ENCODE measurements around the gene HNRNPR.
"Not testable (repeated sequence)": the region's sequence is repeated elsewhere in the genome, so short reads cannot be mapped to it uniquely, and the experiment has no call there.

HNRNPR gene

GRCh38 chr1:23344111-23344986, at the start of gene HNRNPR:
Gene HNRNPR (minus strand): TSS chr1:23344284. CDS start chr1:23341008, 3,276 bp downstream.
- DNase-seq: peak; percentile 99

- DNase-seq: no peak
Measured at GRCh38 chr1:23393706-23394105, 49.6 kb upstream of the HNRNPR start.

- no peak for DNase-seq
Measured at GRCh38 chr1:23392125-23392855, 48.2 kb upstream of the HNRNPR start.

GRCh38 chr1:23389837-23390321, 45.8 kb upstream of the HNRNPR start:
- DNase-seq: no peak

- DNase-seq: no peak
Measured at GRCh38 chr1:23387494-23387893, 43.4 kb upstream of the HNRNPR start.

DNA sequence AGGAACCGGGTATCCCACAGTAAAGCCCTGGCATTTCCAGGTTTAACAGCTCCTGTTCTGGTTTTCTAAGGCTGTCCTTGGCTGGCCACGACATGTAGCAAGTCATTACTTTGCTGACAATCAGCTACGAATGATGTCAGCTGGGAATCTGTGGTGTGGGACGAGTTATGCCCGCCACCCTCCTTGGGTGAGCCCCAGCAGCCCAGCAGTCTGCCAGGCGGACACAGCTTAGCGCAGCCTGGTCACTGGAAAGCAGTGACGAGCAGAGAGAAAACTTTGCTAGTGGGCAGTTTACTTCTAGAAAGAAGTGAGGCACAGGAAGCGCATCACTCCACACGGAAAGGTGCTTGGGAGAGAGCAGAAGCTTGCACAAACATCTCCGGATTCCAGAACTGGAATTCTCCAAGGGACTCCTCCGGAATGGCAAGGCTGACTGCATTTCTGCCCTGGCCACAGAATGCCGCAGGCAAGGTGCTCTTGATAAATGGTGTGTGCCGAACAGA, 41.1 kb upstream of the HNRNPR start:
- no peak for DNase-seq

DNA sequence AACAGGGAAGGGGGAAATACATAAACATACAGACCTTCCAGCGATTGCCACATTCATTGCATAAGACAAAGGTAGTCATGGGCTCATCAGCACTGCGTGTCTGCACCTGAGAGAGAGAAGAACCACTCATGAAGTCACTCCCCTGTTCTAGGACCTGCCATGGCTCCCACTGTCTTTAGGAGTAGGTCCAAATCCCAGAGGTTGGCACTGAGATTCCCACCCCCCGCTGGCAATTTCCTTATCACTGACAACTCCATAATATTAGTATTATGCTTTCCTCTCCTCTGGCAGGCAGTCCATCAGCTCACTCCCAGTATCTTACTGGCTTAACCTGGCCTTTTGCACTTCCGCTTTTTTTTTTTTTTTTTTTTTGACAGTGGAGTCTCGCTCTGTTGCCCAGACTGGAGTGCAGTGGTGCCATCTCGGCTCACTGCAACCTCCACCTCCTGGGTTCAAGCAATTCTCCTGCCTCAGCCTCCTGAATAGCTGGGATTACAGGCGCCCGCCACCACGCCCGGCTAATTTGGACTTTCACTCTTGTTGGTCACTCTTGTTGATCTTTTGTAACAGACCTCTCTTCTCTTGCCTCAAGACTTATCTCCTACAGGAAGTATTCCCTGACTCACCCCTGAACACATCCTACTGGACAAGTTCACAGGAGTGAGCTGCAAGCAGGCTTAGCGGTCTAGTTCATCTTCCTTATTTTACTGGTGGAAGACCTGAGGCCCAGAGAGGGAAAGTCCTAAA, 40.4 kb upstream of the HNRNPR start:
- DNase-seq: no peak

GRCh38 chr1:23383577-23384311, 39.7 kb upstream of the HNRNPR start:
- no peak for DNase-seq

DNA sequence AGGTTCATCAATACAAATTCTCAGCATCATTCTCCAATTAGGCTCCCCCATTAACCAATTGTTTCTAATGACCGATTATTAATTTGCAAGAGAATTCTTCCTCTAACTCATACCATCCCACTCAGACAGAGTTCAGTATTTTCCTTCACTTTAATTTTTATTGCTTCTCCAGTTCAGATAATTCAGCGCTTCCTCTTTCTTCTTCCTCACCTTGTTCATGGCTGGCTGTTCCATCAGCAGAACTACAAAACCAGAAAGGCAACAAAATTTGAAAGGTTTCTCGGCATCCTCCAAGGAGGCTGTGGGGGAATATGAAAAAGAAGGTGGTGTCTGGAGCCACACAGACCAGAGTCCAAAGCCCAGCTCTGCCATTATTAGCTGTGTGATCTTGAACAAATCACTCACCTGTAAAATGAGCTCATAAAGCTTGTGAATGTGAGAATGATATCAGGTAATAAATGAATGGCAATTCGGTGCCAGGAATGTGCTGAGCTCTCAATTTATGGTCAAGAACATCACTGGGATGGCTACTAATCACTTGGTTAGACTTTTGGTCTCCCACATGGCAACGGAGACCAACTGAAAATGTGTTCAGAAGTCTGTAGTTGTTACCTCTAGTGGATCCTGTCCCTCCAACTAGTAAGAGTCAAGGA, 37.3 kb upstream of the HNRNPR start:
- DNase-seq: no peak

GRCh38 chr1:23380719-23381118, 36.6 kb upstream of the HNRNPR start:
- no peak for DNase-seq

- DNase-seq: not testable (repeated sequence)
Measured at GRCh38 chr1:23380236-23380635, 36.2 kb upstream of the HNRNPR start.

DNA sequence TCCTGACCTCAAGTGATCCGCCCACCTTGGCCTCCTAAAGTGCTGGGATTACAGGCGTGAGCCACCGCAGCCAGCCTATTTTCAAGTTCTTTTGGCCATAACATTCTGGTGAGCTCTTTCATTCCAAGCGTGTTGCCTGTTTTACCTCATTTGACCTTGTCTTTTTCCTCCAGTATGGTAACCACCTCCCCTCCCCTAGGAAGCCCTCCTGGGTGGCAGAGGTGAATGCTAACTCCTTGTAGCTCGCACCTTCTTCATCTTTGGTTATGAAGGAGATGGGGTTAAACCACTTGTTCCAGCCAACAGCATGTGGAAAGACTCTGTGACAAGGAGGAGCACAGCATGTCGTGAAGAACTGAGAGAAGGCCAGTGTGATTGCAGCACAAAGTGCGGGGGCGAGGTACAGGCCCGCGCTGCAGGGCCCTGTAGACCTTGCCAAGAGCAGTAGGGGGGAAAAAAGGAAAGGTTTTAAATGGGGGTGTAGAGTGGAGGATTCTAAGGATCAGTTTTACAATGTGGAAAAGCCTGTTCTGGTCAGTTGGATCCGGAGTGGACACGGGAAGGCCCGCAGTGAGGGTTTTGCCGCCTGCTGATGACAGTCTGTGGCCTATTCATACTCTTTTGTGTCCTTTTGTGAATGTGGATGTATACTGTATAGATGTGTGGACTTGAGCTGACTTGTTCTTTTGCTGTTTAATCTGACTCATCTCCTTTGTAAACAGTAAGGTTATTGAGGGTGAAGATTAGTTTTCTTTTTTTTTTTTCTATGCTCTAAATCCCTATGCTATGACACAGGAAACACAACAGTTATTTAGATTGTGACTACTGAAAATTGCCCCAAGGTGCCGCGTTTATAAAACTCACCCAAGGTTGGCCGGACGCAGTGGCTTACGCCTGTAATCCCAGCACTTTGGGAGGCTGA, 33.1 kb upstream of the HNRNPR start:
- DNase-seq: no peak

- not testable (repeated sequence) for DNase-seq
Measured at GRCh38 chr1:23374079-23374735, 30.1 kb upstream of the HNRNPR start.

DNA sequence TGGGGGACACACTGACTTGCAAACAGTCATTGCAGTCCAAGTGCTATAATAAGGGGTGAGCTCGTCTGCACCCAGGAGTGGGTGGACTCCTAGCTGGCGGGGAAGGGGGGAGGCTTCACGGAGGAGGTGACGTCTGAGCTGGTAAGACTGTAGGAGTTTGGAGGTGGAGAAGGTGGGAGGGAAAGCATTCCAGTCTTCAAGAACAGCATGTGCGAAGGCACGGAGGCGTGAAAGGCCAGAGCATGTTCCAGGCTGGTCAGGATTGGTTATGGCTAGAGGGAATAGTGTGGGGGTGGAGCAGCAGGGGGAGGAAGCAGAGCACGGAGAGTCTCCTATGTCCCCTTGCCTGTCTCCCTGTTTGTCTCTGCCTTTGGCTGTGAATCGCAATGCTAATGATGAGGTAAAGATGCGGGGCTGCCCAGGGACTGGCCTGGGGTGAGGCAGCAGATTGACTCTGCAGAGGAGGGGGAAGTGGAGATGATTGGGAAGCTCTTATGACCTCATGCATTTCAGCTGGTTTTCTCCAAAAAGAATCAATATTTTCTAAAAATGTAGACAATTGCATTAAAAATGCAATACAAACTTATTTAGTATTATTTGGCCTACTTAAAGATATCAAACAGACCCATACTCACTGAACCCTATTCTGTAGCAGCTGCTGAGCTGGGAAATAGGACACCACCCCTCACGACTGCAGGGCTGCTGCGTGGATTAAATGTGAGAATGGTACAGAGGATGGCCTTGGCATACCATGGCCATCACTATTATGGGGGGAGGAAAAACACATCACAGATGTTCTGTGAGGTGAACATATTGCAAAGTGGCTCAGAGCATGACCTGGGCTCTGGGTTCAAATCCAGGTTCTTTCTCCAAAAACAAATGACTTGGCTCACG, 28.1 kb upstream of the HNRNPR start:
- DNase-seq: no peak

GRCh38 chr1:23370709-23371584, 26.9 kb upstream of the HNRNPR start:
- DNase-seq: peak; percentile 81

GRCh38 chr1:23370330-23370708, 26.2 kb upstream of the HNRNPR start:
- DNase-seq: no peak

- peak; percentile 91 for DNase-seq
Measured at GRCh38 chr1:23369335-23370013, 25.4 kb upstream of the HNRNPR start, which contains the start of gene ZNF436. Gene ZNF436 (minus strand): TSS chr1:23369836. CDS start chr1:23368005, 1,831 bp downstream.

All from DMS79 (cell line).